Suprapubic skin (tissue), 4 donors: ENCODE results near the gene RUNX2. TPM values are rescaled to one million over a fixed set of nuclear protein-coding genes. Genes with fewer than 3 reads are reported as not detected.

Experiments
- DNase-seq, 2 donors: peaks; one replicate each; pipeline ENCODE4 v3.0.0-alpha.2; 2019; ENCODE audit warnings: low spot score in 2 of 2
- H3K27ac ChIP-seq: fragments of 200-600 bp; sonication (generic); one replicate; pipeline ENCODE4 v1.5.1; 2019
- H3K27me3 ChIP-seq: fragments of 200-600 bp; sonication (generic); one replicate; pipeline ENCODE4 v1.5.1; 2019
- H3K36me3 ChIP-seq: fragments of 200-600 bp; sonication (generic); one replicate; pipeline ENCODE4 v1.5.1; 2019
- H3K4me1 ChIP-seq: fragments of 200-600 bp; sonication (generic); one replicate; pipeline ENCODE4 v1.5.1; 2019
- H3K4me3 ChIP-seq: fragments of 200-600 bp; sonication (generic); one replicate; pipeline ENCODE4 v1.5.1; 2019; ENCODE audit warnings: mild to moderate bottlenecking
- H3K9me3 ChIP-seq: fragments of 200-600 bp; sonication (generic); one replicate; pipeline ENCODE4 v1.5.1; 2019
- EP300 ChIP-seq: sonication (generic); formaldehyde crosslinking; IDR thresholded peaks from one replicate; pipeline ENCODE4 v1.6.1; 2017; ENCODE audit warnings: antibody characterized with exemption
- POLR2A ChIP-seq, 2 donors: fragments of 450-650 bp; IDR thresholded peaks; one replicate each; pipeline ENCODE4 v1.6.1; 2017; ENCODE audit warnings: antibody characterized with exemption in 2 of 2, mild to moderate bottlenecking in 2 of 2, moderate library complexity in 2 of 2
- POLR2AphosphoS5 ChIP-seq, 3 donors: sonication (generic); formaldehyde crosslinking; IDR thresholded peaks; one replicate each; pipeline ENCODE4 v1.6.1; 2017; ENCODE audit warnings: antibody characterized with exemption in 3 of 3
- WGBS: methylation state at CpG from one replicate; pipeline ENCODE4 v1.1.5; 2018; 5-methylcytosine and 5-hydroxymethylcytosine counted together
- total RNA-seq, 4 donors: library from RNA; depleted of rRNA; stranded (reverse); fragments of >200 nt; gene quantifications; one replicate each; pipeline ENCODE4 v1.1.0, GENCODE V29; 2016
- TF ChIP-seq, protein P1 (sequence below), 2 donors: fragments of 200-600 bp in 1 of 2; fragments of 450-650 bp in 1 of 2; sonication (generic) in 1 of 2; IDR thresholded peaks; one replicate each; pipeline ENCODE4 v1.5.1; 2016 to 2019; ENCODE audit warnings: antibody characterized with exemption in 2 of 2, mild to moderate bottlenecking in 1 of 2, moderate library complexity in 1 of 2

The RUNX2 gene
- total RNA-seq, 4 donors from 2014 or later, result 2.6 to 5.9 (median 3.1) TPM

DNA sequence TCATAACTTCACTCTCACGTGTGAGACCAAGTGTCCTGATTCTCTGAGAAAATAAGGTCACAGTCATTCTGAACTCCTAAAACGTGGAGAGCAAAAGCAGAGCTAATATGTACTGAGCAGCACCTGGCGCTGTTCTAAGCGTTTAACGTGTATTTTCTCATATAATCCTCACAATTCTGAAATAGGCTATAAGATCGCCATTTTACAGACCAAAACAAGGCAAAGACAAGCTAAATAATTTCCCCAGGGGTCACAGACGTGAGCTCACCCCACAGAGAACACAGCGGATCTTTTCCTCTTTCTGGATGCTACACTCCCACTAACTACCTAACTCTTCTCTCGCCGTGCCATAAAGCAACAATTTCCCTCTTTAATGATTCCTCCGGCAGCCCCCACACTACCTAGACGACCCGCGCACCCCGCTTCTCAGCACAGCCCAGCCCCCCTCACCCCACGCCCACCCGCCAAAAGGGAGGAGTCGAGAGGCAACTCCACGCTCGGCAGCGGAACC is 49.0 kb downstream of the RUNX2 start:
- peak in 1 of 2 donors; percentile 52 for TF ChIP-seq POLR2A (IDR thresholded peaks at IDR 0.05)
- TF ChIP-seq, protein P1, sequence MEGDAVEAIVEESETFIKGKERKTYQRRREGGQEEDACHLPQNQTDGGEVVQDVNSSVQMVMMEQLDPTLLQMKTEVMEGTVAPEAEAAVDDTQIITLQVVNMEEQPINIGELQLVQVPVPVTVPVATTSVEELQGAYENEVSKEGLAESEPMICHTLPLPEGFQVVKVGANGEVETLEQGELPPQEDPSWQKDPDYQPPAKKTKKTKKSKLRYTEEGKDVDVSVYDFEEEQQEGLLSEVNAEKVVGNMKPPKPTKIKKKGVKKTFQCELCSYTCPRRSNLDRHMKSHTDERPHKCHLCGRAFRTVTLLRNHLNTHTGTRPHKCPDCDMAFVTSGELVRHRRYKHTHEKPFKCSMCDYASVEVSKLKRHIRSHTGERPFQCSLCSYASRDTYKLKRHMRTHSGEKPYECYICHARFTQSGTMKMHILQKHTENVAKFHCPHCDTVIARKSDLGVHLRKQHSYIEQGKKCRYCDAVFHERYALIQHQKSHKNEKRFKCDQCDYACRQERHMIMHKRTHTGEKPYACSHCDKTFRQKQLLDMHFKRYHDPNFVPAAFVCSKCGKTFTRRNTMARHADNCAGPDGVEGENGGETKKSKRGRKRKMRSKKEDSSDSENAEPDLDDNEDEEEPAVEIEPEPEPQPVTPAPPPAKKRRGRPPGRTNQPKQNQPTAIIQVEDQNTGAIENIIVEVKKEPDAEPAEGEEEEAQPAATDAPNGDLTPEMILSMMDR (IDR thresholded peaks at IDR 0.05), result no peak
- WGBS, result 2% methylated on average over 12 of the region's 21 CpGs
- no peaks in the 10 kb centered on the region for H3K36me3 ChIP-seq
- peak overlapping the region; percentile 96 for H3K27ac ChIP-seq
- H3K27me3 ChIP-seq, result no peaks in the 10 kb centered on the region
- peaks cover 12% of the 10 kb centered on the region for H3K4me1 ChIP-seq
- H3K4me3 ChIP-seq, result peak overlapping the region; percentile 74
- no peaks in the 10 kb centered on the region for H3K9me3 ChIP-seq
- no peak for DNase-seq

DNA sequence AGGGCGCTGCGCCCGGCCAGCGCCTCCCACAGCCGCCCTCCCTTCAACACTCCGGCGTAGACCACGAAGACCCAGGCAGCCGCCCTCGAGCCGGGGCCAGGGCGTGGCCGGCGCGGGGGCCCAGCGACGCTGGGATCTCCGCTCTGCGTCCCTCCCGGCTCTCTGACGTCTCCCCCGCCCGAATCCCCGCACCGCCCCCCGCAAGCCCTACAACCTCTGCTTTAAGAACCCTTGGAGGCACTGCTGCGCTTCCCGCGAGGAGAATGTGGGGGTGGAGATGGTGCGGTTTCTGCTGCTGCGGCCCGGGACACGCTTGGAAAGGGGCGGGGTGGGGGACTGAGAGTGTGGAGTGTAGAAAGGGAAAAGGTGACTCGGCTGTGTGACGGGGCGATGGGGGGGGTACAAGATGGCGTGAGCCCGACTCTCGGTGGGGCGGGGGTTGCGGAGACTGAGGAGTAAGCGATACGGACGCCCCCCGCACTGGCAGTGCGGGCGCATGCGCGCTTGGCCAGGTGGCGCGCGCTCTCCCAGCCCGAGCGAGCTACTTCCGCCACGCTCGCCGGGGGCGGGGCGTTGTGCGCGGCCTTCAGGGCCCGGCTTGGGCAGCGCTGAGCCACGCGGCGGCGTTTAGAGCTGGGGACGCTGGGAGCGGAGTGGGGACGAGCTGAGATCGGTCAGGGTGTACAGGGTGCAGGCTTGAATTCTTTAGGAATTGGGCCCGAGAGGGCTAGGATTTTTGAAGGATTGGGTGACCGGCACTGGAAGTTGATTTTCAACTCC is 49.6 kb downstream of the RUNX2 start, which contains the start of gene SUPT3H:
Gene SUPT3H (minus strand): TSS at position 381 of the 780 bp plus-strand sequence.
- H3K9me3 ChIP-seq, result no peaks in the 10 kb centered on the region
- peak; percentile 43 to 72 for TF ChIP-seq POLR2A (IDR thresholded peaks at IDR 0.05)
- TF ChIP-seq POLR2AphosphoS5 (IDR thresholded peaks at IDR 0.05), result peak in 2 of 3 donors; percentile 37 to 74
- TF ChIP-seq, protein P1 (IDR thresholded peaks at IDR 0.05), result peak in 1 of 2 donors; percentile 18
- TF ChIP-seq EP300, result no peak
- H3K4me3 ChIP-seq, result peak within 1 kb of the TSS; percentile 74
- no peaks in the 10 kb centered on the region for H3K36me3 ChIP-seq
- H3K27ac ChIP-seq, result peak within 1 kb of the TSS; percentile 96
- H3K27me3 ChIP-seq, result no peaks in the 10 kb centered on the region
- under 1% methylated on average over 74 of the region's 75 CpGs for WGBS
- peak; percentile 91 to 94 for DNase-seq
- peaks cover 12% of the 10 kb centered on the region for H3K4me1 ChIP-seq

DNA sequence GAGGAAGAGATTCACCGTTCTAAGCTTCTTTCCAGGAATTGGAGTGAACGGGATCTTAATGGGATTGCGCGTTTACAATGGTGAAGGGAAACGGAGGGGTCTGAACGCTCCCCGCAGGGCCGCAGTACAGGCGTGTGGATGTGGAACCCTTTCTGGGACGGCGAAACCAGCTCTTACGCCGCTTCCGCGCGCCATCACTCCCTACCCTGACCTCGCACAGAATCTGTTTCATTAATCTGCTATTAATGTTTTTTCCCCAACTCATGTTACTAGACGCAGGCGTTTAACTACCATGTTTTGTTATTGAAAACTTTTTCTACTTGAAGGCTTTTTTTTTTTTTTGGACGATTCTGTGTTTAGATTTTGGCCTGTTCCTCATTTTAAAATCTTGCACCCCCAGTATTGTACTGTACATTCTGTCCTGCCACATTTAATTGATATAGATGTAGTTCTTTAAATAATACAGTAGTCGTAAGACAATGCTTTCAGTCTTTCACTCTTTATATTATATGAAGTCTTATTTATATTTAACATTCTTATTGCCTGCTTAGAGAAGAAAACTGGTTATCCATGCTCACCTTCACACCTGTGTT is 50.3 kb downstream of the RUNX2 start:
- DNase-seq, result no peak
- H3K4me1 ChIP-seq, result peaks cover 16% of the 10 kb centered on the region
- 2% methylated on average over 21 of the region's 21 CpGs for whole genome bisulfite sequencing
- peak overlapping the region; percentile 74 for H3K4me3 ChIP-seq
- no peaks in the 10 kb centered on the region for H3K36me3 ChIP-seq
- H3K27me3 ChIP-seq, result no peaks in the 10 kb centered on the region
- no peaks in the 10 kb centered on the region for H3K9me3 ChIP-seq
- TF ChIP-seq POLR2A (IDR thresholded peaks at IDR 0.05) (no peak), POLR2AphosphoS5 (IDR thresholded peaks at IDR 0.05) (no peak)
- TF ChIP-seq, protein P1 (IDR thresholded peaks at IDR 0.05), result no peak
- peak overlapping the region; percentile 96 for H3K27ac ChIP-seq

DNA sequence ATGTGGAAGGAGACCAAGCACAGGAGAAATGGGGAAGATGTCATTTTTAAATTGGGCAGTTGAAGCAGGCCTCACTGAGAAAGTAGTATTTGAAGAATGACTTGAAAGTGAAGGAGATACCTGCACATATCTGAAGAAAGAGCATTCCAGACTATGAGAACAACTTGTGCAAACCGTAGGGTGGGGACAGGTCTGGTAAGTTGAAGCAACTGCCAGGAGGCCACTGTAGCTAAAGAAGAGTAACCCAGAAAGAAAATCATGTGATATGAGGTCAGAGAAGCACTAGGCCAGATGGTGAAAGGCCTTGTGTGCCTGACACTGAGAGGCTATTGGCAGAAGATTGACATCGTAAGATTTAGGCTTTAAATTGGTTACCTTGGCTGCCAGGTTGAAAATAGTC is 54.3 kb downstream of the RUNX2 start:
- H3K4me3 ChIP-seq, result no peak overlapping the region
- WGBS, result 90% methylated on average over 2 of the region's 2 CpGs
- no peak overlapping the region for H3K27ac ChIP-seq
- H3K27me3 ChIP-seq, result no peaks in the 10 kb centered on the region
- no peaks in the 10 kb centered on the region for H3K36me3 ChIP-seq
- no peaks in the 10 kb centered on the region for H3K9me3 ChIP-seq
- peaks cover 7% of the 10 kb centered on the region for H3K4me1 ChIP-seq
- TF ChIP-seq, protein P1 (IDR thresholded peaks at IDR 0.05), result no peak
- TF ChIP-seq POLR2A (IDR thresholded peaks at IDR 0.05) (no peak), POLR2AphosphoS5 (IDR thresholded peaks at IDR 0.05) (no peak), EP300 (no peak)
- DNase-seq, result no peak

DNA sequence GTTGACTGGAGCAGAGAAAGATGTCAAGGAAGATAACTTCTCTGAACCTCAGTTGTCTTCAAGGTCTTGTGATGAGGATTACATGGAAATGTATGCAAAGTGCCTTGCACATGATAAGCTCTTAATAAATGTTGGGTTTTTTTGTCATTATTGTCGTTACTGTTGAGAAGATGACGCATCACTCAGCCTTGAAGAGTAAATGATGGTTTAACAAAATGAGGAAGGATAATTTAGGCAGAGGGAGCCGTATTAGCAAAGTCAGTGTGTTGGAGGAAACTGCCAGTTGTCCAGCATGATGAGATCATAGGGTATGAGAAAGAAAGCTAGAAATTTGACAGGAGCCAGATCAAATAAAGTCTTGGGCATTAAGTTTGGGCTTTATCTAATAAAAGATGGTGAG is 58.4 kb downstream of the RUNX2 start:
- no peaks in the 10 kb centered on the region for H3K9me3 ChIP-seq
- no peak overlapping the region for H3K4me3 ChIP-seq
- peaks cover 7% of the 10 kb centered on the region for H3K4me1 ChIP-seq
- H3K36me3 ChIP-seq, result no peaks in the 10 kb centered on the region
- TF ChIP-seq EP300 (no peak), POLR2AphosphoS5 (IDR thresholded peaks at IDR 0.05) (no peak), POLR2A (IDR thresholded peaks at IDR 0.05) (no peak)
- TF ChIP-seq, protein P1 (IDR thresholded peaks at IDR 0.05), result no peak
- no peak overlapping the region for H3K27ac ChIP-seq
- WGBS, result 85% methylated on average over 3 of the region's 3 CpGs
- H3K27me3 ChIP-seq, result no peaks in the 10 kb centered on the region
- no peak for DNase-seq
